Measurements from ENCODE around the gene SPAG16. TPM values are rescaled to one million over a fixed set of nuclear protein-coding genes. Genes with fewer than 3 reads are reported as not detected.

The SPAG16 gene
- total and polyA plus RNA-seq, 12 donors, result 8.4 to 28.3 (median 19.1) TPM

DNA sequence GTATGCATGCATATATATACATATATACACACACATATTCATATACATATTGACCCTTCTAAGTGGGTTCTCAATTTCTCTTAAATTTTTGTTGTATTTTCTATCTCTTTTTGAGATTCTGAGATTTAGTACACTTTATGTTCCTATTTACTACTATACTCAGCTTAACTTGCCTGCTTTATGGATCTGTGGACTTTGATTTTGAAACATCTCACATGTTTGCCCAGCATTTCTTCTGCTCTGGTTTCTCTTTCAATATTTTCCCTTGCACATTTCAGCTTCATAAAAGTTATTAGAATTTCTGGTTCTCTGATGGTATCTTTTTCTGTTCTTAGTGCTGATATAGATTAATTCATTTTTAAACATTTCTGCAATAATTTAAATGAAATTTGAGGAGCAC lies 380.6 kb downstream of the SPAG16 start:
- no peak for ATAC-seq
- intact Hi-C loops (cut with DNase I), result no loop called here
- no peak for TF ChIP-seq CTCF (IDR thresholded peaks at IDR 0.05)

GRCh38 chr2:213669657-213670056 lies 385.4 kb downstream of the SPAG16 start:
- no peaks in the 10 kb centered on the region for H3K36me3 ChIP-seq
- H3K4me1 ChIP-seq, result no peaks in the 10 kb centered on the region
- no peaks in the 10 kb centered on the region for H3K27me3 ChIP-seq
- H3K9me3 ChIP-seq, result peaks cover 0 to 51% (median 11%) of the 10 kb centered on the region in 11 donors
- ATAC-seq (no peak), DNase-seq (no peak)
- WGBS, 2 donors, result 85 to 93% methylated on average over 4 of the region's 4 CpGs
- no peak overlapping the region for H3K4me3 ChIP-seq
- intact Hi-C loops (cut with DNase I), result no loop called here
- TF ChIP-seq CTCF (IDR thresholded peaks at IDR 0.05), result no peak
- H3K27ac ChIP-seq, result no peak overlapping the region

More for the DNA sequence above, 380.6 kb downstream of the SPAG16 start:
- H3K27ac ChIP-seq, result no peak overlapping the region
- no peaks in the 10 kb centered on the region for H3K27me3 ChIP-seq
- peaks cover 0 to 53% (median 14%) of the 10 kb centered on the region in 11 donors for H3K9me3 ChIP-seq
- no peaks in the 10 kb centered on the region for H3K4me1 ChIP-seq
- no peaks in the 10 kb centered on the region for H3K36me3 ChIP-seq
- no peak overlapping the region for H3K4me3 ChIP-seq
- no peak for DNase-seq

DNA sequence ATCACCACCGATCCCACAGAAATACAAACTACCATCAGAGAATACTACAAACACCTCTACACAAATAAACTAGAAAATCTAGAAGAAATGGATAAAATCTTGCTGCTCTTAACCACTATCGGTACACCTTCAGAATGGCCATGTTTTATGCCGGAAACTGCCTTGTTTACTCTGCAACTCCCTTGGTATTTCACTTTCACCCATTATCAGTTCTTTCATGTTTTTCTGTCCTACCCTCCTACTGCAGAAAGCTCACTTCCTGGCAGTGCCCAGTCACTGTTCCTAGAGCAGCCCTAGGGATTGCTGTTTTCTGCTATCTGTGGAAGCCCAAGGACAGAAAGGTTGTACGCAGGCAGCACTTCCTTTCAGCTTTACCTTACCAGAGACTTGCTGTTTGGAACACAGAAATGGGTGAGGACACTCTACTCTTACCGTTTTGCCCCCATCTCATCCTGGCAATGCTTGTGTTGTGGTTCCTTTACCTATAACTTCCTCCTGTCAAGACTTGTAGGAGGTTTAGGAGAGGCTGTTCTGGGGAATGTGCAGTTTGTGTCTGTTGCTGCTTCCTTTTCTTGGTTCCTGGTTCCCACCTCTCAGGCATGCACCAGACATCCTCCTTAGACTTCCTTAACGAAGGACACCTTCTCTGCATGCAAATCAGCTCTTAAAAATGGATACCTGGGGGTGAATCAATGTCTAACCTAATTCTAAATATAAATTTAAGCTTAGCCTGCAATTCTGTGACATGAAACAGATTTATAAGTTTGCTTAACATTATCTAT lies 394.4 kb downstream of the SPAG16 start:
- intact Hi-C loops (cut with DNase I), result no loop called here
- H3K36me3 ChIP-seq, result no peaks in the 10 kb centered on the region
- no peaks in the 10 kb centered on the region for H3K4me1 ChIP-seq
- H3K27ac ChIP-seq, result no peak overlapping the region
- H3K27me3 ChIP-seq, result no peaks in the 10 kb centered on the region
- peaks cover 0 to 15% (median 0%) of the 10 kb centered on the region in 11 donors for H3K9me3 ChIP-seq
- WGBS, 2 donors, result 59 to 65% methylated on average over 5 to 6 of the region's 6 CpGs
- no peak overlapping the region for H3K4me3 ChIP-seq
- no peak for TF ChIP-seq CTCF (IDR thresholded peaks at IDR 0.05)
- DNase-seq, result no peak
- ATAC-seq, result no peak

DNA sequence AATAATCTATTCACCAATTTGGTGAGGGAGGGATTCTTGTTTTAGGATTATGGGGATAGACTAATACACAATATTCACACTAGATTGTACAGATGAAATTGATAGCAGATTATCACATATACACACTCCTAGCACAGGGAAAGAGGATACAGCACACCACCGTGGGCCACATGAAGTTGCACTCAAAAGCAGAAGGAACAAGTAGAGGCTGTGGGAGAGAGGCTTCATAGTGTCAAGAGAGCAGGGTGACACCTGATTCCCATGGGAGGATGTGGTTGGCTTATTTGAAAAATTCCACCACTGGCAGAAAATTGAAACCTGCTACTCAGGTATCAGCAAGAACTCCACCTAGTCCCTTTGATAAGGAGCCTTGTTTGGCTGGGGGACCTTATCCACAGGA lies 395.6 kb downstream of the SPAG16 start:
- intact Hi-C loops (cut with DNase I), result no loop called here
- no peaks in the 10 kb centered on the region for H3K27me3 ChIP-seq

More for the DNA sequence above, 395.6 kb downstream of the SPAG16 start:
- H3K36me3 ChIP-seq, result no peaks in the 10 kb centered on the region
- DNase-seq, result no peak
- H3K9me3 ChIP-seq, result peaks cover 0 to 14% (median 0%) of the 10 kb centered on the region in 11 donors
- H3K4me3 ChIP-seq, result no peak overlapping the region
- no peaks in the 10 kb centered on the region for H3K4me1 ChIP-seq
- WGBS, 2 donors, result 70 to 83% methylated on average over 1 of the region's 1 CpG
- no peak overlapping the region for H3K27ac ChIP-seq
- no peak for TF ChIP-seq CTCF (IDR thresholded peaks at IDR 0.05)
- no peak for ATAC-seq

All from heart right ventricle (tissue), 16 donors.